GM19328 (cell line): ENCODE measurements around the gene CHADL.
"Not testable (repeated sequence)": the region's sequence is repeated elsewhere in the genome, so short reads cannot be mapped to it uniquely, and the experiment has no call there.

Experiments
- ATAC-seq: cut with Tn5 transposase; IDR thresholded peaks from one replicate; pipeline ENCODE4 v1.9.1; 2021; ENCODE audit warnings: mild to moderate bottlenecking, moderate library complexity; ENCODE audit not compliant: unreplicated experiment

CHADL gene

GRCh38 chr22:41240377-41241132 lies at the start of gene CHADL:
CHADL (minus strand) TSS chr22:41240931; CDS start chr22:41240881, 50 bp downstream.
- no peak for ATAC-seq

GRCh38 chr22:41289671-41290070 lies 48.9 kb upstream of the CHADL start:
- ATAC-seq, result no peak

- no peak for ATAC-seq
These were observed 47.7 kb upstream of the CHADL start for GRCh38 chr22:41288245-41288946.

GRCh38 chr22:41286639-41287091 lies 45.9 kb upstream of the CHADL start:
- ATAC-seq, result peak; percentile 7

GRCh38 chr22:41285820-41286638 lies 45.3 kb upstream of the CHADL start, which contains the start of gene RANGAP1:
RANGAP1 (minus strand) TSS chr22:41286187; CDS start chr22:41281044, 5,143 bp downstream.
- peak; percentile 92 for ATAC-seq

GRCh38 chr22:41285441-41285819 lies 44.7 kb upstream of the CHADL start:
- ATAC-seq, result no peak

- ATAC-seq, result no peak
These were observed 43.7 kb upstream of the CHADL start for GRCh38 chr22:41284465-41284864.

GRCh38 chr22:41280854-41281253 lies 40.1 kb upstream of the CHADL start:
- ATAC-seq, result no peak

- no peak for ATAC-seq
These were observed 39.3 kb upstream of the CHADL start for GRCh38 chr22:41280065-41280464.

- no peak for ATAC-seq
These were observed 34.1 kb upstream of the CHADL start for GRCh38 chr22:41274856-41275255.

GRCh38 chr22:41273128-41273527 lies 32.4 kb upstream of the CHADL start:
- no peak for ATAC-seq

GRCh38 chr22:41271787-41272186 lies 31.1 kb upstream of the CHADL start:
- no peak for ATAC-seq

GRCh38 chr22:41267958-41268357 lies 27.2 kb upstream of the CHADL start:
- ATAC-seq, result no peak

GRCh38 chr22:41264408-41264941 lies 23.7 kb upstream of the CHADL start:
- ATAC-seq, result no peak

GRCh38 chr22:41263704-41264103 lies 23.0 kb upstream of the CHADL start:
- no peak for ATAC-seq

- ATAC-seq, result no peak
These were observed 21.6 kb upstream of the CHADL start for GRCh38 chr22:41262250-41262765.

GRCh38 chr22:41261541-41262249 lies 21.0 kb upstream of the CHADL start:
- no peak for ATAC-seq

- ATAC-seq, result no peak
These were observed 20.1 kb upstream of the CHADL start for GRCh38 chr22:41260871-41261270.

- ATAC-seq, result not testable (repeated sequence)
These were observed 19.0 kb upstream of the CHADL start for GRCh38 chr22:41259756-41260155.

- no peak for ATAC-seq
These were observed 17.0 kb upstream of the CHADL start for GRCh38 chr22:41257696-41258095.
